ENCODE measurements around the gene CLIC4. TPM values are rescaled to one million over a fixed set of nuclear protein-coding genes. Genes with fewer than 3 reads are reported as not detected.
"Not testable (repeated sequence)": the region's sequence is repeated elsewhere in the genome, so short reads cannot be mapped to it uniquely, and the experiment has no call there.

Gene CLIC4
- total and polyA plus RNA-seq, 2 donors = 284 to 505 TPM

- no peak for DNase-seq (ENCODE audit: extremely low spot score)
- no peaks in the 10 kb centered on the region for H3K4me1 ChIP-seq (ENCODE audit: insufficient read depth)
- no peak overlapping the region for H3K27ac ChIP-seq (ENCODE audit: low read depth)
- no peak overlapping the region for H3K4me3 ChIP-seq (ENCODE audit: low read depth, low read length)
- 93% methylated on average over 4 of the region's 4 CpGs for WGBS
- no peaks in the 10 kb centered on the region for H3K36me3 ChIP-seq (ENCODE audit: insufficient read depth)
These were observed 18.5 kb upstream of the CLIC4 start for GRCh38 chr1:24726741-24727140.

- Histone ChIP-seq H3K4me3 (ENCODE audit: low read depth, low read length) (no peak overlapping the region), H3K36me3 (ENCODE audit: insufficient read depth) (no peaks in the 10 kb centered on the region), H3K27ac (ENCODE audit: low read depth) (peak overlapping the region; percentile 54), H3K4me1 (ENCODE audit: insufficient read depth) (no peaks in the 10 kb centered on the region)
- WGBS = 39% methylated on average over 9 of the region's 9 CpGs
- peak; percentile 69 for DNase-seq (ENCODE audit: extremely low spot score)
These were observed 17.6 kb upstream of the CLIC4 start for GRCh38 chr1:24727501-24728216.

GRCh38 chr1:24728982-24729381 lies 16.3 kb upstream of the CLIC4 start:
- Histone ChIP-seq H3K4me1 (ENCODE audit: insufficient read depth) (no peaks in the 10 kb centered on the region), H3K27ac (ENCODE audit: low read depth) (no peak overlapping the region), H3K36me3 (ENCODE audit: insufficient read depth) (no peaks in the 10 kb centered on the region), H3K4me3 (ENCODE audit: low read depth, low read length) (no peak overlapping the region)
- WGBS = 92% methylated on average over 10 of the region's 10 CpGs
- no peak for DNase-seq (ENCODE audit: extremely low spot score)

GRCh38 chr1:24732186-24732885 lies 12.9 kb upstream of the CLIC4 start:
- H3K4me3 ChIP-seq (ENCODE audit: low read depth, low read length) = no peak overlapping the region
- no peaks in the 10 kb centered on the region for H3K36me3 ChIP-seq (ENCODE audit: insufficient read depth)
- 86% methylated on average over 4 of the region's 4 CpGs for WGBS
- H3K4me1 ChIP-seq (ENCODE audit: insufficient read depth) = no peaks in the 10 kb centered on the region
- H3K27ac ChIP-seq (ENCODE audit: low read depth) = no peak overlapping the region
- no peak for DNase-seq (ENCODE audit: extremely low spot score)

GRCh38 chr1:24733342-24733741 lies 11.9 kb upstream of the CLIC4 start:
- 82% methylated on average over 7 of the region's 7 CpGs for WGBS
- H3K4me3 ChIP-seq (ENCODE audit: low read depth, low read length); H3K27ac ChIP-seq (ENCODE audit: low read depth); H3K4me1 ChIP-seq (ENCODE audit: insufficient read depth); DNase-seq (ENCODE audit: extremely low spot score); H3K36me3 ChIP-seq (ENCODE audit: insufficient read depth): not testable (repeated sequence)

- no peaks in the 10 kb centered on the region for H3K4me1 ChIP-seq (ENCODE audit: insufficient read depth)
- no peaks in the 10 kb centered on the region for H3K36me3 ChIP-seq (ENCODE audit: insufficient read depth)
- 41% methylated on average over 5 of the region's 5 CpGs for WGBS
- H3K4me3 ChIP-seq (ENCODE audit: low read depth, low read length) = no peak overlapping the region
- peak overlapping the region; percentile 60 for H3K27ac ChIP-seq (ENCODE audit: low read depth)
- DNase-seq (ENCODE audit: extremely low spot score) = no peak
These were observed 10.1 kb upstream of the CLIC4 start for GRCh38 chr1:24735156-24735508.

- no peaks in the 10 kb centered on the region for H3K36me3 ChIP-seq (ENCODE audit: insufficient read depth)
- no peak overlapping the region for H3K4me3 ChIP-seq (ENCODE audit: low read depth, low read length)
- WGBS = 23% methylated on average over 16 of the region's 16 CpGs
- H3K27ac ChIP-seq (ENCODE audit: low read depth) = peak overlapping the region; percentile 61
- H3K4me1 ChIP-seq (ENCODE audit: insufficient read depth) = no peaks in the 10 kb centered on the region
- no peak for DNase-seq (ENCODE audit: extremely low spot score)
These were observed 9.5 kb upstream of the CLIC4 start for GRCh38 chr1:24735509-24736375.

- Histone ChIP-seq H3K4me3 (ENCODE audit: low read depth, low read length) (no peak overlapping the region), H3K36me3 (ENCODE audit: insufficient read depth) (no peaks in the 10 kb centered on the region), H3K27ac (ENCODE audit: low read depth) (no peak overlapping the region), H3K4me1 (ENCODE audit: insufficient read depth) (no peaks in the 10 kb centered on the region)
- WGBS = 96% methylated on average over 6 of the region's 6 CpGs
- no peak for DNase-seq (ENCODE audit: extremely low spot score)
These were observed 7.7 kb upstream of the CLIC4 start for GRCh38 chr1:24737368-24738117.

GRCh38 chr1:24739241-24739640 lies 6.0 kb upstream of the CLIC4 start:
- Histone ChIP-seq H3K36me3 (ENCODE audit: insufficient read depth) (no peaks in the 10 kb centered on the region), H3K27ac (ENCODE audit: low read depth) (no peak overlapping the region), H3K4me1 (ENCODE audit: insufficient read depth) (no peaks in the 10 kb centered on the region), H3K4me3 (ENCODE audit: low read depth, low read length) (no peak overlapping the region)
- no peak for DNase-seq (ENCODE audit: extremely low spot score)
- 98% methylated on average over 9 of the region's 9 CpGs for WGBS

GRCh38 chr1:24742090-24742938 lies 2.9 kb upstream of the CLIC4 start:
- 72% methylated on average over 9 of the region's 9 CpGs for WGBS
- Histone ChIP-seq H3K4me1 (ENCODE audit: insufficient read depth) (no peaks in the 10 kb centered on the region), H3K27ac (ENCODE audit: low read depth) (no peak overlapping the region), H3K4me3 (ENCODE audit: low read depth, low read length) (no peak overlapping the region), H3K36me3 (ENCODE audit: insufficient read depth) (no peaks in the 10 kb centered on the region)
- DNase-seq (ENCODE audit: extremely low spot score) = no peak

- Histone ChIP-seq H3K27ac (ENCODE audit: low read depth) (no peak overlapping the region), H3K4me3 (ENCODE audit: low read depth, low read length) (no peak overlapping the region), H3K4me1 (ENCODE audit: insufficient read depth) (no peaks in the 10 kb centered on the region), H3K36me3 (ENCODE audit: insufficient read depth) (no peaks in the 10 kb centered on the region)
- 55% methylated on average over 10 of the region's 10 CpGs for WGBS
- no peak for DNase-seq (ENCODE audit: extremely low spot score)
These were observed 1.6 kb upstream of the CLIC4 start for GRCh38 chr1:24743404-24744211.
